HEK293T (cell line): ENCODE results near the gene KDM2A.

Source experiments
- CTCF ChIA-PET: fragments of 350-600 bp; formaldehyde crosslinking; extraction: SDS; loops from one replicate; lab custom pipeline; 2021; ENCODE audit warnings: antibody characterized with exemption, inconsistent platforms; lab: Yijun Ruan, JAX
- POLR2A ChIA-PET: fragments of 350-600 bp; formaldehyde crosslinking; extraction: SDS; loops from one replicate; lab custom pipeline; 2020; ENCODE audit warnings: antibody characterized with exemption, inconsistent platforms; lab: Yijun Ruan, JAX
- DNase-seq: peaks from one replicate; pipeline ENCODE4 v3.0.0; 2012; ENCODE audit warnings: mixed read lengths; ENCODE audit errors: extremely low spot score
- ARNT ChIP-seq: fragments of 450-650 bp; IDR thresholded peaks from 2 replicates; pipeline ENCODE4 v1.6.1; 2017; ENCODE audit warnings: mild to moderate bottlenecking
- BHLHE40 ChIP-seq: fragments of 450-650 bp; IDR thresholded peaks from 2 replicates; pipeline ENCODE4 v1.6.1; 2016; ENCODE audit warnings: mild to moderate bottlenecking, moderate library complexity, borderline replicate concordance
- CTBP1 ChIP-seq: fragments of 450-650 bp; IDR thresholded peaks from 2 replicates; pipeline ENCODE4 v1.6.1; 2016; ENCODE audit warnings: borderline replicate concordance
- ELF4 ChIP-seq: fragments of 450-650 bp; IDR thresholded peaks from 2 replicates; pipeline ENCODE4 v1.6.1; 2017; ENCODE audit warnings: antibody characterized with exemption
- FOXA1 ChIP-seq: fragments of 450-650 bp; IDR thresholded peaks from 2 replicates; pipeline ENCODE4 v1.6.1; 2016; ENCODE audit warnings: mild to moderate bottlenecking
- FOXK2 ChIP-seq: fragments of 450-650 bp; IDR thresholded peaks from 2 replicates; pipeline ENCODE4 v1.6.1; 2016; ENCODE audit warnings: mild to moderate bottlenecking
- HDGF ChIP-seq: fragments of 450-650 bp; IDR thresholded peaks from 2 replicates; pipeline ENCODE4 v1.6.1; 2017; ENCODE audit warnings: antibody characterized with exemption, borderline replicate concordance
- L3MBTL2 ChIP-seq: fragments of 450-650 bp; conservative IDR thresholded peaks from 2 replicates; pipeline ENCODE4 v1.6.1; 2016; ENCODE audit warnings: mild to moderate bottlenecking
- PKNOX1 ChIP-seq: fragments of 450-650 bp; IDR thresholded peaks from 2 replicates; pipeline ENCODE4 v1.6.1; 2016
- SP1 ChIP-seq: fragments of 450-650 bp; IDR thresholded peaks from 2 replicates; pipeline ENCODE4 v1.6.1; 2017
- SUZ12 ChIP-seq: fragments of 450-650 bp; IDR thresholded peaks from 2 replicates; pipeline ENCODE4 v1.6.1; 2016; ENCODE audit warnings: mild to moderate bottlenecking
- TARDBP ChIP-seq: fragments of 450-650 bp; IDR thresholded peaks from 2 replicates; pipeline ENCODE4 v1.6.1; 2016
- ZNF384 ChIP-seq: fragments of 450-650 bp; IDR thresholded peaks from 2 replicates; pipeline ENCODE4 v1.6.1; 2016

Gene KDM2A

GRCh38 chr11:67307545-67308001 is 188.5 kb downstream of the KDM2A start:
- CTCF ChIA-PET = interaction anchor here (1.2 kb wide), 1 partner anchor 10 kb away, joined by 4 read pairs; no protein-coding TSS in a partner anchor
- DNase-seq = no peak
- POLR2A ChIA-PET = interaction anchor here (0.7 to 2.0 kb wide), 3 partner anchors 10 to 41 kb away, joined by 3 to 6 read pairs (median 3); partner anchors contain the start of genes ANKRD13D and GRK2
- TF ChIP-seq CTBP1 = no peak
- no peak for TF ChIP-seq TARDBP
- TF ChIP-seq FOXK2 = no peak
- TF ChIP-seq SP1 = no peak
- TF ChIP-seq HDGF = no peak
- no peak for TF ChIP-seq SUZ12
- TF ChIP-seq ZNF384 = no peak
- TF ChIP-seq L3MBTL2 = no peak
- TF ChIP-seq ELF4 = no peak
- TF ChIP-seq BHLHE40 = no peak
- no peak for TF ChIP-seq FOXA1
- TF ChIP-seq ARNT = no peak
- no peak for TF ChIP-seq PKNOX1
